Sigmoid colon (tissue), 4 donors: Measurements from ENCODE around the gene NFIA.

Source experiments
- EP300 ChIP-seq, 4 donors: sonication (generic); formaldehyde crosslinking; IDR thresholded peaks; one replicate each; pipeline ENCODE4 v1.6.1; 2017; ENCODE audit warnings: antibody characterized with exemption in 4 of 4
- POLR2A ChIP-seq, 2 donors: fragments of 450-650 bp; IDR thresholded peaks; one replicate each; pipeline ENCODE4 v1.6.1; 2016; ENCODE audit warnings: antibody characterized with exemption in 2 of 2, mild to moderate bottlenecking in 2 of 2, moderate library complexity in 2 of 2
- POLR2AphosphoS5 ChIP-seq, 4 donors: sonication (generic); formaldehyde crosslinking; IDR thresholded peaks; one replicate each; pipeline ENCODE4 v1.6.1; 2017; ENCODE audit warnings: antibody characterized with exemption in 4 of 4
- TF ChIP-seq, protein P1 (sequence below), 4 experiments: fragments of 450-650 bp in 3 of 4; fragments of 200-600 bp in 1 of 4; IDR thresholded peaks; one replicate each; pipeline ENCODE4 v1.5.1; 2016 to 2019; ENCODE audit warnings: antibody characterized with exemption in 4 of 4, mild to moderate bottlenecking in 3 of 4, moderate library complexity in 2 of 4

DNA sequence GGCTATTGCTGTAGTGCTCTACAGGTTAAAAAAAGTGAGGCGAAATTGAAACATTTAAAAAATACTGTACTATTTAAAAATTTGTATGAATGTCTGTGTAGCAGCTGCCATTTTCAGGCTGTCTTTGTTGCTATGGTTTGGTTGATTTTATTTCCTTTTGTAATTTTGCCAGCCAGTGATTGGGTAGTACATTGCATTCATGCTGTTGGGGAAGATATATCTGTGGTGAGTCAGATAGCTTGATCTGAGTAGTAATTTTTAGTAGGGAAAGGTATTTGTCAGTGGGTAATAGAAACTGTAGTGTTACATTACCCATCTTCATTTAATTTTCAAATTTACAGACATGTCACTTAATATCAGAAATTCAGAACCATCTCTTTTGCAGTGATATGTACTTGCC, 15.0 kb downstream of the NFIA start:
- TF ChIP-seq, protein P1, sequence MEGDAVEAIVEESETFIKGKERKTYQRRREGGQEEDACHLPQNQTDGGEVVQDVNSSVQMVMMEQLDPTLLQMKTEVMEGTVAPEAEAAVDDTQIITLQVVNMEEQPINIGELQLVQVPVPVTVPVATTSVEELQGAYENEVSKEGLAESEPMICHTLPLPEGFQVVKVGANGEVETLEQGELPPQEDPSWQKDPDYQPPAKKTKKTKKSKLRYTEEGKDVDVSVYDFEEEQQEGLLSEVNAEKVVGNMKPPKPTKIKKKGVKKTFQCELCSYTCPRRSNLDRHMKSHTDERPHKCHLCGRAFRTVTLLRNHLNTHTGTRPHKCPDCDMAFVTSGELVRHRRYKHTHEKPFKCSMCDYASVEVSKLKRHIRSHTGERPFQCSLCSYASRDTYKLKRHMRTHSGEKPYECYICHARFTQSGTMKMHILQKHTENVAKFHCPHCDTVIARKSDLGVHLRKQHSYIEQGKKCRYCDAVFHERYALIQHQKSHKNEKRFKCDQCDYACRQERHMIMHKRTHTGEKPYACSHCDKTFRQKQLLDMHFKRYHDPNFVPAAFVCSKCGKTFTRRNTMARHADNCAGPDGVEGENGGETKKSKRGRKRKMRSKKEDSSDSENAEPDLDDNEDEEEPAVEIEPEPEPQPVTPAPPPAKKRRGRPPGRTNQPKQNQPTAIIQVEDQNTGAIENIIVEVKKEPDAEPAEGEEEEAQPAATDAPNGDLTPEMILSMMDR (IDR thresholded peaks at IDR 0.05), result no peak
- TF ChIP-seq POLR2AphosphoS5 (IDR thresholded peaks at IDR 0.05) (no peak), POLR2A (IDR thresholded peaks at IDR 0.05) (no peak), EP300 (IDR thresholded peaks at IDR 0.05) (no peak)
